Erythroblast (primary cell): ENCODE measurements around the gene FSHR.
A peak's percentile ranks its signal among the peaks of the same experiment; 100 is the strongest.

Source experiments
- DNase-seq, 2 experiments: peaks; one replicate each; lab custom pipeline; 2025; lab: John Stamatoyannopoulos, UW
- GATA1 ChIP-seq: IDR thresholded peaks from 2 replicates; pipeline ENCODE4 v1.6.1; 2011; ENCODE audit warnings: low read depth, mild to moderate bottlenecking, control low read depth, low read length, moderate library complexity
- POLR2A ChIP-seq: IDR thresholded peaks from 2 replicates; pipeline ENCODE4 v1.6.1; 2011; ENCODE audit warnings: mild to moderate bottlenecking, low read length

FSHR gene

GRCh38 chr2:48979691-48980090 is 174.6 kb downstream of the FSHR start:
- TF ChIP-seq POLR2A (no peak), GATA1 (no peak)

GRCh38 chr2:48978131-48978530 is 176.2 kb downstream of the FSHR start:
- TF ChIP-seq GATA1: no peak
- no peak for DNase-seq

More at GRCh38 chr2:48979691-48980090, 174.6 kb downstream of the FSHR start:
- DNase-seq: no peak

- DNase-seq: no peak
- TF ChIP-seq GATA1: no peak
- TF ChIP-seq POLR2A: no peak
These were observed 182.5 kb downstream of the FSHR start for GRCh38 chr2:48971801-48972200.

- DNase-seq: no peak
- TF ChIP-seq POLR2A (no peak), GATA1 (no peak)
These were observed 186.3 kb downstream of the FSHR start for GRCh38 chr2:48968011-48968410.

DNA sequence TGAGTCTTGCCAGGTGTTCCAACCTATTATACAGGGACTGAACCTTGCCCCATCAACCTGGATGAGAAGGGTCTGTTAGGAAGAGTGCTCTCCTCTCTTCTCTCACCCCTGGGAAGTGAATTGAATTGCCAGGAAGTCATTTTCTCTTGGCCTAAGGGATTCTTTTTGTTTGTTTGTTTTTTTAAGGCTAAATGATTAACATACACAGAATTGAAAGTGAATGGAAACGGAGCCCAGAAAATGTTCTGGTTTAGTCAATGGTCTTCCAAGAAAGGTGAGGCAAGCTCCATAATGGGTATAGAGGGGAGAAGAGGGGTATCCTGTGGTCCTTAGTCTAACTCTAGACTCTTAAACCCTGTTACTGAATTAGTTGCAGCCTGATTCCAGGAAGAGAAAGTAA is 189.1 kb downstream of the FSHR start:
- no peak for TF ChIP-seq GATA1
- TF ChIP-seq POLR2A: no peak
- no peak for DNase-seq

GRCh38 chr2:48961009-48961408 is 193.3 kb downstream of the FSHR start:
- no peak for TF ChIP-seq POLR2A
- no peak for TF ChIP-seq GATA1

DNA sequence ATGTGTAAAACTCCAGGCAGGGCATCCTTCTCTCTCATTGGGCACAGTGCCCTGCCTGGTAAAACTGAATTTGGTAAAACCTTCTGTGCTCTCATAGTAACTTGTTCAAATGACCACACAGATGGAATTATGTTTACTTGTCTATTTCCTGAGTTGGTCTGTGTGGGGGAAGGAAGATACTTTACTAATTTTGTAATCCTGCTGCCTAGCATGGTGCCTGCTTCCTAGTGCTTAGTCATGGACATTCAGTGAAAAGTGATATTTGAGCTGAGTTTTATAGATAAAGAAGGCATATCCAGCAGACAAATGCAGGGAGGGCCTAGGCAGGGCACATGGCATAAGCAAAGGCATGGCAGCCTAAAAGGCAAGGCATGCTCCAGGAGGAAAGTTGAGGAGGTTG is 199.4 kb downstream of the FSHR start:
- DNase-seq: no peak
- TF ChIP-seq POLR2A (no peak), GATA1 (no peak)

More at GRCh38 chr2:48961009-48961408, 193.3 kb downstream of the FSHR start:
- no peak for DNase-seq

DNA sequence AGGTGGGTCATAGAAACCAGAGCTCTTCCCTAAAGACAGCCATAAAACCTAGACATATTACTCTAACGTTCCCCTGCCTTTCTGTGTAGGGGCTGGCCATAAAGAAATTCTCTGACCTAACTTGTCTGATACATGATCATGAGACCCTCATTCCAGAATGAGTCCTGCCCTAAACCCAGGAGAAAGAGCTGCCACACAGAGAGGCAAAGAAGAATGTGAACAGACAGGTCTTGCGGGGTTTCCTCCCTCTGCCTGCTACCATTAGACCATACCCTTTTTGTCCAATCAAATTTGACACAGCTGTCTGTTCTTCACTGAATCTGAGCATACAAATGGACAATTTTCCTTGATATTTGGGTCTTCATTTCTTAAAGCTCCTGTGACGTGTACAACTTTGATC is 200.0 kb downstream of the FSHR start:
- DNase-seq: no peak
- TF ChIP-seq GATA1 (no peak), POLR2A (no peak)

- DNase-seq: no peak
- TF ChIP-seq POLR2A (no peak), GATA1 (no peak)
These were observed 201.7 kb downstream of the FSHR start for GRCh38 chr2:48952614-48953013.

DNA sequence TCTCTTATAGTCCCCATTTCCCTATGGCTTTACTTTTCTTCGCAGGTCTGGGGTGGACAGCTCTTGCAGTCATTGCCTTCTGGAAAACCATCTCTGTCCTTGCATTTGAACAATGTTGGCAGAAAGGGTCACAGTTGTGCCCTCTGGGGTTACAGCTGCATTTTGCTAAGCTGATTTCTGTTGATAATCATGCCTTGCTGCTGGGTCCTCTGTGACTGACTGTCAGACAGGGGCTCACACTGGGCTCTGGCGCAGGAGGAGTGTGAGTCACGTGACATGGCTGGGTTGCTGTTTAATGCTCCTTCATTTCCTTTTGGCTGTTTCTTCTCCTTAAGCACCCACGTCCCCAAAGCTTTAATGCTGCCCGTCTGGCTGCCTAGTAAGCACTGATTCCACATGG is 202.2 kb downstream of the FSHR start:
- DNase-seq: no peak
- TF ChIP-seq POLR2A (no peak), GATA1 (no peak)

DNA sequence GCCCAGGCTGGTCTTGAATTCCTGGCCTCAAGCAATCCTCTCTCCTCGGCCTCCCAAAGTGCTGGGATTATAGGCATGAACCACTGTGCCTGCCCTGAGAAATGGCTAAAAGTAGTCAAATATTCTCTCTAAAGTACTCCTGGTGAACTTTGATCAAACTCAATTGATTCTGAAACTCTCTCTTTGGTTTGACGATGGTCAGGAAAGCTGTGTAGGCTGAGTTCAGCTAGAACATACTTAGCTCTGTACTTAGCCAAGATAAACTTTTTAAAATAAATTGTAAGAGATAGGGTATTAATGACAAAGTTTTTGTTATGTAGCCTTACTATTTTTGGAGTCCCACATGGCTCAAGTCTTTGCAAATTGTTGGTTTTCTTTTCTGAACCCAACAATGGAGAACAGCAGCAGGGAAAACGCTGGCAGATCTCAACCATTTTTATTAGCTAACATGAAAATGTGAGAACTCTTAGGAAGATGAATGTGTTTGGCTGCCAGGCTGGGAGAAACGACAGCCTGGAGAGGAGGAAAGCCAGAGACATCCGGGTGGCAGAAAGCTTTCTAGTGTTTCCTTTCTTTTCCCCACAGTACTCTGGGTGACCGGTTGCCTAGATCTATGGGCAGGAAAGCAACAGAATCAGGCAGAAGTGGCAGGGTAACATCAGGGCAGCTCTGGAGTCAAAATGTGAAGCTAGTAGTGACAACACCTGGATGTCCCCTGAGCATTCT is 205.8 kb downstream of the FSHR start:
- TF ChIP-seq GATA1 (no peak), POLR2A (no peak)
- DNase-seq: no peak

DNA sequence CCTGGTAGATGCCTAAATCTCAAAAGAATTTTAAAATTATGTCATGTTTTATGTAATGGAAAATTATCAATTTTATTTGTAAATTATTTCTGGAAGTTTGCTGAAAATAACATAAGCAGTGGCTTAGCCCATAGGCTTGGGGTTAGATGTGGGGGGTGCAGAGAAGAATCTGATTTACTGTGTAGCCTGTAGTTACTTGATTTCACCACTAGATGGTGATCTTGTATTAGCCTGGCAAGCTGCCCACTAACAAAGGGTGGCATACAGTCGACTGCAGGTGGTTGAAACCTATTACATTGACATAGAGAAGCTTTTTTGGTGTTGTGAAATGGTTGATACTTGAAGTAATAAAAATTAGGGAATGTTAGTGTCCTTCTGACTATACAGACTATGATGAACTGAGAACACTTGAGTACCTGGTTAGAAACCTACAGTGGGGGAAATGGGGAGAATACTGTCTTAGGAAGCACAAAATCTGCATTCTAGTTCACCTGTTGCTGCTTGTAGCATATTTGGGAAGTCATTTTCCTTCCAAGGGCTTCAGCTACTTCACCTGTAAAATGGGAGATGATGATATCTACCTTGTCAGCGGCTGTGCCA is 207.8 kb downstream of the FSHR start:
- TF ChIP-seq GATA1: no peak
- no peak for TF ChIP-seq POLR2A
- DNase-seq: peak; percentile 49 to 67

- no peak for TF ChIP-seq GATA1
- no peak for DNase-seq
These were observed 209.4 kb downstream of the FSHR start for GRCh38 chr2:48944956-48945355.

DNA sequence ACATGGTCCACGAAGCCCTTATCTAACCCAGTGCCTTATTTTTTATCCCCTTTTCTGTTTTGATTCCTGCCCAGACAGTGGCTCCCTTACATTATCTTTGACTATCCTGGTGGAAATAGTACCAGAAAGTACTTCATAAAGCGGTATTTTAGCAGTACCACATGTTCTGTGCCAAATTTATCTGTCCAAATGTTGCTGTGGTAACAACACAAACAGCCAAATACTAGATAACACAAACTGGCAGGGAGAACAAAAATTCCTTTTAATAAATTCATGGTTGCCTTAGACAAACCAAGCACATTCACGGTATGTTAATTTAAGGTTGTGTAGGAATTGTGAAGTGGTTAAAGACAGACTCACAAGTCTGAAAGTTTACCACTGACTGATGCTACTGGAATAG is 210.9 kb downstream of the FSHR start:
- no peak for TF ChIP-seq GATA1
- no peak for TF ChIP-seq POLR2A
- no peak for DNase-seq

GRCh38 chr2:48941908-48942307 is 212.4 kb downstream of the FSHR start:
- DNase-seq: no peak
- TF ChIP-seq GATA1 (no peak), POLR2A (no peak)

GRCh38 chr2:48941456-48941855 is 212.9 kb downstream of the FSHR start:
- no peak for DNase-seq
- TF ChIP-seq POLR2A (no peak), GATA1 (no peak)
